ENCODE measurements around the gene PLCG1. TPM values are rescaled to one million over a fixed set of nuclear protein-coding genes. Genes with fewer than 3 reads are reported as not detected.
"Not testable (repeated sequence)": the region's sequence is repeated elsewhere in the genome, so short reads cannot be mapped to it uniquely, and the experiment has no call there.

The PLCG1 gene
- polyA plus RNA-seq (ENCODE audit: insufficient read length in 12 of 12) = 100 to 1,000 TPM in 2 of 12 donors, 10 to 100 TPM in 9, not detected in 1; 34.2 to 123 (median 82.0) TPM
- long read RNA-seq, donor 1, partial matches to known transcripts = 6 of 7 reads
- long read RNA-seq, donor 1, other reads (novel, unspliced or antisense) = 0 of 7 reads
- long read RNA-seq, donor 2, full-length matches to known transcripts = 1 of 6 reads
- long read RNA-seq, donor 2, partial matches to known transcripts = 5 of 6 reads
- long read RNA-seq, donor 2, other reads (novel, unspliced or antisense) = 0 of 6 reads
- long read RNA-seq, donor 3 = 0 reads
- long read RNA-seq, donor 4, full-length matches to known transcripts = 1 of 10 reads
- long read RNA-seq, donor 4, partial matches to known transcripts = 9 of 10 reads
- long read RNA-seq, donor 4, other reads (novel, unspliced or antisense) = 0 of 10 reads
- long read RNA-seq, donor 5, full-length matches to known transcripts = 2 of 8 reads
- long read RNA-seq, donor 5, partial matches to known transcripts = 6 of 8 reads
- long read RNA-seq, donor 5, other reads (novel, unspliced or antisense) = 0 of 8 reads
- long read RNA-seq, donor 6, full-length matches to known transcripts = 1 of 1 reads
- long read RNA-seq, donor 6, partial matches to known transcripts = 0 of 1 reads
- long read RNA-seq, donor 6, other reads (novel, unspliced or antisense) = 0 of 1 reads
- long read RNA-seq, donor 7, full-length matches to known transcripts = 3 of 3 reads
- long read RNA-seq, donor 7, partial matches to known transcripts = 0 of 3 reads
- long read RNA-seq, donor 7, other reads (novel, unspliced or antisense) = 0 of 3 reads
- long read RNA-seq, donor 8, partial matches to known transcripts = 5 of 5 reads
- long read RNA-seq, donor 8, other reads (novel, unspliced or antisense) = 0 of 5 reads
- long read RNA-seq, donor 9 = 0 reads
- long read RNA-seq, donor 10, full-length matches to known transcripts = 3 of 3 reads
- long read RNA-seq, donor 10, partial matches to known transcripts = 0 of 3 reads
- long read RNA-seq, donor 10, other reads (novel, unspliced or antisense) = 0 of 3 reads
- long read RNA-seq, donor 11, full-length matches to known transcripts = 3 of 3 reads
- long read RNA-seq, donor 11, partial matches to known transcripts = 0 of 3 reads
- long read RNA-seq, donor 11, other reads (novel, unspliced or antisense) = 0 of 3 reads

DNA sequence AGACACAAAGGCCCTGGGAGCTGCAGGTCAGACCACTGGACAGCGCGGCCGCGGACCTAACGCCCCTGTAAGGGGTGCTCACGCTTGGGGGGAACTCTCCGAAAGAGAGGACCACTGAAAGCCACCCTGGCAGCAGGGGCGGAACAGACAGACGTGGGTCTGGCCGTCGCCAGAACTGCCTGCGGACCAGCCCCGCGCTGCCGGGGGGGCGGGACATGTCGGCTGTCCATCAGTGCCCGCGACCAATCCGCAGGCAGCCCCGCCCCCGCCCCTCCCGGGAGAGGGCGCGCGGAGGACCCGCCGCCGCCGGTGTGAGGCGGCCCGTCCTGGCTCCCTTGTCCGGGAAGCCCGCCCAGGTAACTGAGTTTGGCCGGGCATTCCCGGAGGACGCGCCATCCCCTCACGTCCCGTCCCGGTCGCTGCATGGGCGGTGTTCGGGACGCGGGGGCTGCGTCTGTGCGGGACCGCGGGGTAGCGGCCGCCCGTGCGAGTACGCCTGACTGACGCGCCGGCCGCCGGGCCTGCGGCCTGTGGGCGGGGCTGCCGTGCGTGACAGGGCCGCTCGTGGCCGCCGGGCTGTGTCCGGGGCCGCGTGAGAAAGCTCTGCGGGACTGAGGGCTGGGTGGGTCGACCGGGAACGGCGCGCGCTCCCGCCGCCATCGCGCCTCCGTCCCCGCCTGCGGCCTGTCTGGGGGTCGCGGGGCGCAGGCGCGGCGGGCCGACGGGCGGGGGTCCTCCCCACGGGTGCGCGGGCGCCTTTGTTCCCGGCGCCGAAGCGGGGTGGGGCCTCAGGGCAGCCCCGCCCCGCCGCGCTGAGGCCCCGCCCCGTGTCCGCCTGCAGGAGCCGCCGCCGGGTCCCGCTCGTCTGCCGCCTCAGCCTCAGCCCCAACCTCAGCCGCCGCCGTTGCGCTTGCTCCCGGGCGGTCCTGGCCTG, at the start of gene PLCG1:
TSS of gene PLCG1 (plus strand) at position 864 of the 934 bp plus-strand sequence. CDS start 99 bp downstream, outside the sequence.
- DNase-seq = peak; percentile 91

DNA sequence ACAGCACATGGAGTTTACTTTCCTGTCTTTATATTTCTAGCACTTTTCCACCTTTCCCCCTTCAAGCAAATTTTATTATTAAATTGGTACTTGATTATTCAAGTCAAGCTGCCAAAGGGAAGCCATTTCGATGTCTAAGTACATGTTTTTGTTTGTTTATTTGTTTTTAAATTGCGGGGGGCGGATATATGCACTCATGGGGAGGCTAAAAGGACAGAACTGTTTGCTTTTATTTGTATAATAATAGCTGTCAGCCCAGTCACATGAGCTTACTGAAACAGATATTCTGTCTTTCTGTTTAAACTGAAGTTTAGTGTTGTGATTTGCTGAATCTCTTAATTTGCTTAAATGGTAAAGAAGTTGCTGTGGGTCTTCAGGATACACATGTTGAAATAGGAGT, 49.6 kb upstream of the PLCG1 start:
- DNase-seq = no peak

DNA sequence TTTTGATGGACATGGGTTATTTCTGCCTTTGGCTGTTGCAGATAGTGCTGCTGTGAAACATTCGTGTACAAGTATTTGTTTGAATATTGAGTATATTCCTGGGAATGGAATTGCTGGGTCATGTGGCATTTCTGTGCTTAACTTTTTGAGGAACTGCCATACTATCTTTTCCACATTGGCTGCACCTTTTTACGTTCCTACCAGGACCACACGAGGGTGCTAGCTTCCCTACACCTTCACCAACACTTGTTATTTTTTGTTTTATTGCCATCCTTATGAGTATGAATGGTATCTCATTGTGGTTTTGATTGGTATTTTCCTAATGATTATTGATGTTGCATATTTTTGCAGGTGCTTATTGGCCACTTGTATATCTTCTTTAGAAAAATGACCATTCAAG, 47.8 kb upstream of the PLCG1 start:
- no peak for DNase-seq

GRCh38 chr20:41091927-41092326, 45.4 kb upstream of the PLCG1 start:
- DNase-seq = no peak

GRCh38 chr20:41094353-41095055, 42.8 kb upstream of the PLCG1 start:
- no peak for DNase-seq

DNA sequence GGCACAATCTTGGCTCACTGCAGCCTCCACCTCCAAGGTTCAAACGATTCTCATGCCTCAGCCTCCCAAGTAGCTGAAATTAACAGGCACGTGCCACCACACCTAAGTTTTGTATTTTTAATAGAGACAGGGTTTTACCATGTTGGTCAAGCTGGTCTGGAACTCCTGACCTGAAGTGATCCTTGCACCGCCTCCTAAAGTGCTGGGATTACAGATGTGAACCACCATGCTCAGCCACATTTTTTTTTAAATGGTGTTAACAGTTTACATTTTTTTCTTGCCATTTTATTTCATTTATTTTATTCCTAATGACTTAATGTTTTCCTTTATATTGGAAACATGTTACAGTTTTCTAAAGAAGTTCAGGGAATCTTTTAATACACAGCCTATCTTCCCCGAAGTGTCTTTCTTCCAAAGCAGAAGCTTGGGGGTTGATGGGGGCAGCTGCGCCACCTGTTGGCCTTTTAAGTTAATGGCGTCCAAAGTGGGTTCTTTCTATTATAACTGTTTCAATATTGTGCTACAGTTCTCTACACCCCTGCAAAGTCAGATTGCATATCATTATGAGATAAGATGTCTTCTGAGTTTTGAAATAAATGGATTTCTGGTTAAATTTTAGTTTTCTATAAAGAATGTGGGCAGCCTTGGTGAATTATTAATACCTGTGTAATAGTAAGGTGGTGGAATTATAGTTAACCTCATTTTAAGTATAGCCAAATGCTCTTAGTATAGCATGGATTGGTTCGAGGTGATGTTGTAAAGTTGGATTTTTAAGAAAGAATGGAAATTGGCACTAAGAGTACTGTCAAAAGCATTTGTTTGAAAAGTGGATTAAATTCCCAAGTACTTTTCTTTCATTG, 42.0 kb upstream of the PLCG1 start:
- DNase-seq = peak; percentile 73

DNA sequence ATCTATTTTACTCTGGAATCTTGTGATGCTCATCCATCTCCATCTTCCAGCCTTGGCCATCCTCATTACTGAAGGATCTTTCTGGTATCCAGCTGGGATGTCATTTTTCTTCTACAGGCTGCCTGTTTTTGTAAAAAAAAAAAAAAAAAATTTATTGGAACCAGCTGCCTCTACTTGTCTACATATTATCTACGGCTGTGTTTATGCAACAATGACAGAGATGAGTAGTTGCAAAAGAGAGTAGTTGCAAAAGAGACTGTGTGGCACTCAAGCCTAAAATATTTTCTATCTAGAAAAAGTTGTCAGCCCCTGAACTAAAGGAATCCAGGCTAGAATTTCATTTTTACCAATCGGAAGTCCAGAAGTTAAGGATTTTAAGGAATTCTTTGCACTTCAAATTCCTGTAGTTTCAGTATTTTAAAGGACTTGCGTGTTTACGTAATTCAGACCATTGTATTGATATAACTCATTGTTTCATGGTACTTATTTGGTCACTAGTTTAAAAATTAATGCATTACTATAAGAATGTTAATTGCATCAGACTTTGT, 38.6 kb upstream of the PLCG1 start:
- DNase-seq = no peak

GRCh38 chr20:41100001-41100480, 37.3 kb upstream of the PLCG1 start:
- no peak for DNase-seq

DNA sequence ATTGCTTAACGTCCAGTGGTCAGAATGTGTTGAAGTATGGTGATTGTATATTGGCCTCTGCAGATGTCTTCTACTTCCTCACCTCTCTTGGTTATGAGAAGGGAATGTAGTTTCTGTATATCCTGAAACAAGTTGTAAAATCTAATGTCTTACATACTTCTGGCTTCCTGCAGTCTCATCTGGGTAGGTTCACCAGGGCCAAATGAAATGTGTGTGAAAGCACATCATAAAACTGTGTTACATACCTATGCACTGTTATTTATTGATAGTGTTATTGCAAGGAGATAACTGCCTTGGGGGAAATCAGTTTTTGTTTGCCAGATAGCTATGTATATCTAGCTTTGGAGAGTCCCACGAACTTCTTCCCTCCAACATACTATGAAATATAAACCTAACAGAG, 35.7 kb upstream of the PLCG1 start:
- no peak for DNase-seq

- DNase-seq = no peak
Measured at GRCh38 chr20:41108531-41108930, 28.8 kb upstream of the PLCG1 start.

DNA sequence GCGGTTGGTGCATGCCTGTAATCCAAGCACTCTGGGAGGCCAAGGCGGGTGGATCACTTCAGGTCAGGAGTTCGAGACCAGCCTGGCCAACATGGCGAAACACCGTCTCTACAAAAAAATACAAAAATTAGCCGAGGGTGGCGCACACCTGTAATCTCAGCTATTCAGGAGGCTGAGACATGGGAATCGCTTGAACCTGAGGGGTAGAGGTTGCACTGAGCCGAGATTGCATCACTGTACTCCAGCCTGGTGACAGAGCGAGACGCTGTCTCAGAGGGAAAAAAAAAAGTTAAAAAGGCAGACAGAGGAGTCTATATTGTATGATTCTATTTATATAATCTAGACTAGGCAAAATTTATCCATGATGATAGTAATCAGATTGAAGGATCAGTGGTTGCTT, 27.3 kb upstream of the PLCG1 start:
- no peak for DNase-seq

DNA sequence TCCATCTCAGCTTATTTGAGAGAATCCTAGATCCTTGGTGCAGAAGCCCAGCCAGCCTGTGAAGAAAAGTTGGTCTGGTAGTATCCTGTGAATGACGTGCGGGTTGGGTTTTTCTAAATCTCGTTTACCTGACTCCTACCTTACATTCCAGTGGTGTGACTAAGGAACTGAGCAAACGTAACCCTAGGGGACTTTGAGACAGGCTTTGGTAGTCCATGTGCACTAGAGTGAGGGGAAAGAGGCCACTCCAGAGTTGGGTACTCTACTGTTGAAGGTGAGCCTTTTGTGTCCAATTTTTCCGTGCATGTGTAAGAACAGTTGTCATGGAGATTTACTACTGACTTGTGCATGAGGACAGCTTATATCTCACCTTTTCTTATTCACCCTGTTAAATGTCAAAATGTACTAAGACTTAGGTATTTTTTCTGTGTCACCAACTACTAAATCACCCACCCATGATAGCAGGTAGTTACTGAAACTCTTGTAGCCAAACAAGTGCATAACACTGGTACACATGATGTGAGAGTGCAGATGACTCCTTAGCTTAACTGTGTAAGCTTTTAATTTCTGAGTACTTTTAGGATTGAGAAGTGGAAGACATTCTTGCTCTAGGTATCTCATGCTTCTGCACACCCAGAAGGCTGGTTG, 26.3 kb upstream of the PLCG1 start:
- DNase-seq = no peak

DNA sequence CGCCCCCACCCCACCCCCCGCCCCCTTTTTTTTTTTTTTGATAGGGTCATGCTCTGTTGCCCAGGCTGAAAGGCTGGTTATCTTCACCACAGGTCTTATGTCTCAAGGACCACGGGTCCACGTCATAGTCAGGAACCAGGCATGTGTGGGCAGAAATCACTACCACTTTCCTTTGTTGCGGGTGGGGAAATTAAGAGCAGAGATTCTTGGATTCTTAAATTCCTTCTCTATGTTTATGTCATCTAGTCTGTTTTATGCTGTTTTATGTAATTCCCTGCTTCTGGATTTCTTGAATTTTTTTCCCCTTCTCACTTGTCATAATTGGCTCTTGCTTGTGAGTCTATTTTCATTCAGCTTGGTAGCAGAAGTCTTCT, 25.8 kb upstream of the PLCG1 start:
- DNase-seq = no peak

GRCh38 chr20:41116282-41116956, 20.9 kb upstream of the PLCG1 start:
- DNase-seq = no peak

DNA sequence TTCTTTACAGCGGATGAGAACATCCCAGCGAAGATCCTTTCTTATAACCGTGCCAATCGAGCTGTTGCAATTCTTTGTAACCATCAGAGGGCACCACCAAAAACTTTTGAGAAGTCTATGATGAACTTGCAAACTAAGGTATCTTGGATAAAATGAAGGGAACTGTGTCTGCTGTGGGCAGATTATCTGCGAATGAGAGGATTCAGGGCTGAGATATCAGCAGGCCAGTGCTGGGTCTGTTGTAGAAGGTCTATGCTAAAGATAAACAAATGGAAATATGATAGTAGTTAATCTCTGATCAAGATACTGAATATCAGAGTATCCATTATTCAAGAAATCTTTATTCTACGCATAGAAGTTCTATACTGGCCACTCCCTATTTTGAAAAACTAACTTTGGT, 19.2 kb upstream of the PLCG1 start:
- not testable (repeated sequence) for DNase-seq

GRCh38 chr20:41118632-41119031, 18.7 kb upstream of the PLCG1 start:
- no peak for DNase-seq

DNA sequence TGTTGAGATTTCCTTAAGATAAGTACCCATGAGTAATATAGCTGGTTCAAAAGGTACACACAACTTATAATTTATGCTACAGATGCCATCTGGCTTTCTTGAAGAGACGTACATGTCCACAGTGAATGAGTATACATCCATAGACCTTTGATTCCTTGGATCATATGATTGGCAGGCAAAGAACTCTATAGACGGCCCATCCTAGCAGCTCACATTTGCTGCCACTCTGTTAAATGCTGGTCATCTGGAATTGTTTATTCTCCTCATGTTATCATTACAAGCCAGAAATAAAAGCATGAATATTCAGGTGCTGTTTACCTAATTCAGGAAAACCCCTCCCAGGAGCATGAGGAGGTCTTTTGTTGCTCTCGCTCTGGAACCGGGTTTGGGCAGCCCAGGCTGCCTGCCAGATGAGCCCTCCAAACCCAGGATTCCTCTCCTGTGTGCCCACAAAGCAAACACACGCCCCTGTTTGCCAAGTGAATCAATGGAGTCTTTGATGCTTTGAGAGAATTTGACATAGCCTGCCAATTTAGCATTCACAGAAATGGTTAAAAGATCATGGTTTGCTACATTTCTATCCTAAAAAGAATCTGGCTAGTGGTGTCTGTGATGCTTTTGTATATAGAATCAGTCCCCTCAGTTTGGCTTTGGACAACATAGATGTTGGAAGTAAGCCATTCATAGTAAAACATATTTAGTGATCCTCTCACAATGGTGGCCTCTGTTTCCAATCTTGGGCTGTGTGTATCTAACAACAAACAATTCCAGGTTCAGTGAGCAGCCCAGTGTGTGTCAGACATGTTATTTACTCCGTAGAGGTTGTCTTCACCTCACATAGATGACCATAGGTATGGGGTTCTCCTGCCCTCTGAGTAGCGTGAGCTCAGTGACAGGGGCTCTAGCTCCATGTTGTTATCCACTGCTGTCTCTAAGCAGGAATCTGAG, 17.5 kb upstream of the PLCG1 start:
- DNase-seq = no peak
